B cell (primary cell): ENCODE results near the gene HIGD1A. TPM values are rescaled to one million over a fixed set of nuclear protein-coding genes. Genes with fewer than 3 reads are reported as not detected.

Experiments
- ATAC-seq: fragments of 200-7000 bp; cut with Tn5 transposase; one replicate; pipeline ENCODE4 v1.10.0; 2021; ENCODE audit warnings: low read depth, mild to moderate bottlenecking, moderate number of reproducible peaks, moderate library complexity
- CTCF ChIA-PET: fragments of 350-600 bp; sonication (Branson Sonifier 250); formaldehyde crosslinking; loops from one replicate; lab custom pipeline; 2021; ENCODE audit warnings: antibody characterized with exemption, inconsistent platforms; lab: Charles Lee
- POLR2A ChIA-PET: fragments of 350-600 bp; sonication (Branson Sonifier 250); formaldehyde crosslinking; loops from one replicate; lab custom pipeline; 2021; ENCODE audit warnings: antibody characterized with exemption; lab: Charles Lee
- DNase-seq: peaks from one replicate; pipeline ENCODE4 v3.0.0; 2013
- H2AFZ ChIP-seq: 2 replicates; pipeline ENCODE4 v1.6.1; 2012; ENCODE audit warnings: mild to moderate bottlenecking, low read depth, low read length; ENCODE audit not compliant: insufficient read depth, poor library complexity, severe bottlenecking
- H3K27ac ChIP-seq, 2 donors: 1 replicate in 1 of 2; 2 replicates in 1 of 2; pipeline ENCODE4 v1.5.1; 2012 to 2013; ENCODE audit warnings: low read length in 2 of 2, mild to moderate bottlenecking in 2 of 2, moderate library complexity in 1 of 2
- H3K27me3 ChIP-seq, 4 experiments: fragments of 200-600 bp in 1 of 4; sonication (generic) in 1 of 4; replicated peaks in 1 of 4; 1 replicate in 2 of 4; 2 replicates in 2 of 4; pipeline versions ENCODE4 v1.6.1 to v1.7.0; 2013 to 2016; ENCODE audit warnings: low read length in 3 of 4, mild to moderate bottlenecking in 2 of 4, mixed read lengths in 1 of 4, moderate library complexity in 1 of 4; ENCODE audit not compliant: insufficient read depth in 4 of 4, control insufficient read depth in 3 of 4; ENCODE audit errors: control extremely low read depth in 1 of 4
- H3K36me3 ChIP-seq, 2 experiments: replicated peaks in 1 of 2; 1 replicate in 1 of 2; 2 replicates in 1 of 2; pipeline versions ENCODE4 v1.6.1 to v1.7.1; 2013; ENCODE audit warnings: low read length in 1 of 2; ENCODE audit not compliant: insufficient read depth in 2 of 2, control insufficient read depth in 1 of 2; ENCODE audit errors: control extremely low read depth in 1 of 2, extremely low read depth in 1 of 2
- H3K4me1 ChIP-seq, 2 donors: fragments of 200-600 bp in 1 of 2; sonication (generic) in 1 of 2; 1 replicate in 1 of 2; 2 replicates in 1 of 2; pipeline versions ENCODE4 v1.5.1 to v1.6.1; 2013 to 2017; ENCODE audit warnings: low read length in 2 of 2; ENCODE audit not compliant: control insufficient read depth in 2 of 2, insufficient read depth in 2 of 2
- H3K4me2 ChIP-seq: replicated peaks from 2 replicates; pipeline ENCODE3; 2012; ENCODE audit warnings: mild to moderate bottlenecking, low read depth, low read length; ENCODE audit not compliant: poor library complexity, severe bottlenecking
- H3K4me3 ChIP-seq, 5 experiments: fragments of 200-600 bp in 1 of 5; sonication (generic) in 1 of 5; 1 replicate in 3 of 5; 2 replicates in 2 of 5; pipeline versions ENCODE4 v1.5.1 to v1.7.0; 2011 to 2016; ENCODE audit warnings: low read length in 4 of 5, mild to moderate bottlenecking in 4 of 5, low read depth in 2 of 5, control low read depth in 1 of 5, moderate library complexity in 1 of 5; ENCODE audit not compliant: insufficient read depth in 1 of 5; ENCODE audit errors: control extremely low read depth in 1 of 5, extremely low read depth in 1 of 5
- H3K79me2 ChIP-seq: fragments of 200-600 bp; sonication (generic); one replicate; pipeline ENCODE4 v1.6.0; 2016; ENCODE audit warnings: low read length; ENCODE audit not compliant: control insufficient read depth, insufficient read depth
- H3K9ac ChIP-seq: fragments of 200-600 bp; sonication (generic); 2 replicates; pipeline ENCODE4 v1.6.1; 2017; ENCODE audit warnings: mild to moderate bottlenecking, low read length, moderate library complexity
- H3K9me3 ChIP-seq, 3 donors: one replicate each; pipeline versions ENCODE4 v1.6.1 to v1.7.1; 2013; ENCODE audit warnings: low read length in 2 of 3; ENCODE audit not compliant: control insufficient read depth in 2 of 3, insufficient read depth in 1 of 3; ENCODE audit errors: control extremely low read depth in 1 of 3
- H4K20me1 ChIP-seq: 2 replicates; pipeline ENCODE4 v1.6.0; 2012; ENCODE audit warnings: mild to moderate bottlenecking, low read length; ENCODE audit not compliant: insufficient read depth, control insufficient read depth, poor library complexity, severe bottlenecking
- H3K27ac Mint-ChIP-seq: one replicate; pipeline ENCODE4 v1.8.0; 2021; ENCODE audit warnings: mixed read lengths
- H3K27me3 Mint-ChIP-seq: one replicate; pipeline ENCODE4 v1.8.0; 2021; ENCODE audit warnings: mixed read lengths
- H3K4me1 Mint-ChIP-seq: one replicate; pipeline ENCODE4 v1.8.0; 2021; ENCODE audit warnings: mixed read lengths
- H3K4me3 Mint-ChIP-seq: one replicate; pipeline ENCODE4 v1.8.0; 2021; ENCODE audit warnings: mixed read lengths
- H3K9me3 Mint-ChIP-seq: one replicate; pipeline ENCODE4 v1.8.0; 2022; ENCODE audit warnings: mixed read lengths; ENCODE audit not compliant: insufficient read depth
- CTCF ChIP-seq: fragments of 200-600 bp; IDR thresholded peaks from one replicate; pipeline ENCODE4 v1.8.0; 2022; ENCODE audit warnings: antibody characterized with exemption, mild to moderate bottlenecking
- EZH2 ChIP-seq: IDR thresholded peaks from 2 replicates; pipeline ENCODE4 v1.6.1; 2012; ENCODE audit warnings: borderline replicate concordance, low read depth, mild to moderate bottlenecking, moderate library complexity, low read length; ENCODE audit not compliant: insufficient read depth, poor library complexity, severe bottlenecking
- WGBS: methylation state at CpG from one replicate; pipeline ENCODE4 v1.1.5; 2013; ENCODE audit warnings: missing lambda C conversion rate; ENCODE audit not compliant: insufficient coverage; 5-methylcytosine and 5-hydroxymethylcytosine counted together
- intact Hi-C: fragments of 100-400 bp; cut with micrococcal nuclease; formaldehyde crosslinking; loops from one replicate; pipeline ENCODE4 v1.10.0; 2022
- polyA plus RNA-seq: library from polyadenylated mRNA; depleted of rRNA; stranded (reverse); fragments of >200 nt; gene quantifications from 2 replicates; pipeline ENCODE4 v1.2.3, GENCODE V29; 2012
- total RNA-seq, 2 donors: library from RNA; stranded (reverse); fragments of 120-200 nt in 1 of 2; gene quantifications; 1 replicate in 1 of 2; 2 replicates in 1 of 2; pipeline versions ENCODE4 v1.2.3 to v1.2.4, GENCODE V29; 2013 to 2022

HIGD1A gene
- total and polyA plus RNA-seq, 2 donors (not counting 1 experiment from before 2014, with no cell fraction given), result 14.2 to 16.5 TPM

- H3K27ac Mint-ChIP-seq, result no peak overlapping the region
- peaks cover 15 to 25% of the 10 kb centered on the region in 2 donors for H3K4me1 ChIP-seq
- no peaks in the 10 kb centered on the region for H3K36me3 ChIP-seq
- no peaks in the 10 kb centered on the region for H3K9me3 Mint-ChIP-seq
- POLR2A ChIA-PET, result no interaction called here
- H2AFZ ChIP-seq, result no peak overlapping the region
- H3K27ac ChIP-seq, result no peak overlapping the region
- H3K4me3 ChIP-seq, result no peak overlapping the region
- WGBS, result no CpG with 5 or more reads among the region's 2 CpGs
- peaks cover 41% of the 10 kb centered on the region for H3K4me1 Mint-ChIP-seq
- peaks cover 0 to 2% (median 0%) of the 10 kb centered on the region in 4 experiments for H3K27me3 ChIP-seq
- H3K4me2 ChIP-seq, result no peak overlapping the region
- intact Hi-C loops, result loop anchor here (5.0 kb wide), 1 partner anchor 47 kb away; no protein-coding TSS in a partner anchor
- H3K4me3 Mint-ChIP-seq, result no peak overlapping the region
- ATAC-seq (no peak), DNase-seq (no peak)
- peaks cover 36% of the 10 kb centered on the region for H3K79me2 ChIP-seq
- CTCF ChIA-PET, result no interaction called here
- no peak overlapping the region for H3K9ac ChIP-seq
- no peaks in the 10 kb centered on the region for H3K9me3 ChIP-seq
- TF ChIP-seq EZH2 (no peak), CTCF (no peak)
- H3K27me3 Mint-ChIP-seq, result no peaks in the 10 kb centered on the region
- peaks cover 9% of the 10 kb centered on the region for H4K20me1 ChIP-seq
Measured at GRCh38 chr3:42800251-42800650, 4.0 kb downstream of the HIGD1A start.

GRCh38 chr3:42799376-42799775 is 4.9 kb downstream of the HIGD1A start:
- Histone ChIP-seq H4K20me1 (peaks cover 9% of the 10 kb centered on the region), H3K27ac (no peak overlapping the region), H3K4me3 (no peak overlapping the region), H3K9ac (no peak overlapping the region), H2AFZ (no peak overlapping the region), H3K4me1 (peaks cover 10 to 20% of the 10 kb centered on the region in 2 donors), H3K9me3 (no peaks in the 10 kb centered on the region), H3K27me3 (no peaks in the 10 kb centered on the region), H3K79me2 (peaks cover 37% of the 10 kb centered on the region), H3K4me2 (no peak overlapping the region), H3K36me3 (no peaks in the 10 kb centered on the region)
- DNase-seq (no peak), ATAC-seq (no peak)
- CTCF ChIA-PET, result no interaction called here
- Mint-ChIP-seq H3K27me3 (no peaks in the 10 kb centered on the region), H3K4me3 (no peak overlapping the region), H3K9me3 (no peaks in the 10 kb centered on the region), H3K27ac (no peak overlapping the region), H3K4me1 (peaks cover 34% of the 10 kb centered on the region)
- intact Hi-C loops, result no loop called here
- POLR2A ChIA-PET, result no interaction called here
- WGBS, result 80% methylated on average over 5 of the region's 7 CpGs
- TF ChIP-seq CTCF (no peak), EZH2 (no peak)
